ENCODE measurements around the gene SFT2D1.
A peak's percentile ranks its signal among the peaks of the same experiment; 100 is the strongest.

The SFT2D1 gene

GRCh38 chr6:166333172-166333995, 9.0 kb downstream of the SFT2D1 start:
- no peak for DNase-seq

- no peak for DNase-seq
Measured at GRCh38 chr6:166331503-166332415, 10.6 kb downstream of the SFT2D1 start.

GRCh38 chr6:166330612-166331011, 11.7 kb downstream of the SFT2D1 start:
- no peak for DNase-seq

GRCh38 chr6:166325383-166326042, 16.8 kb downstream of the SFT2D1 start:
- DNase-seq, result no peak

GRCh38 chr6:166323395-166323794, 18.9 kb downstream of the SFT2D1 start:
- no peak for DNase-seq

GRCh38 chr6:166318649-166319600, 23.4 kb downstream of the SFT2D1 start:
- peak; percentile 32 for DNase-seq

GRCh38 chr6:166318227-166318626, 24.1 kb downstream of the SFT2D1 start:
- no peak for DNase-seq

GRCh38 chr6:166317261-166318212, 24.8 kb downstream of the SFT2D1 start:
- no peak for DNase-seq

- DNase-seq, result no peak
Measured at GRCh38 chr6:166315436-166315835, 26.9 kb downstream of the SFT2D1 start.

- no peak for DNase-seq
Measured at GRCh38 chr6:166314454-166314853, 27.9 kb downstream of the SFT2D1 start.

- DNase-seq, result no peak
Measured at GRCh38 chr6:166313255-166314070, 28.9 kb downstream of the SFT2D1 start.

- no peak for DNase-seq
Measured at GRCh38 chr6:166312832-166313231, 29.5 kb downstream of the SFT2D1 start.

GRCh38 chr6:166310634-166311033, 31.7 kb downstream of the SFT2D1 start:
- no peak for DNase-seq

- DNase-seq, result no peak
Measured at GRCh38 chr6:166309977-166310376, 32.4 kb downstream of the SFT2D1 start.

GRCh38 chr6:166308769-166309589, 33.4 kb downstream of the SFT2D1 start:
- no peak for DNase-seq

- no peak for DNase-seq
Measured at GRCh38 chr6:166308033-166308768, 34.1 kb downstream of the SFT2D1 start, which contains the start of gene PRR18. Gene PRR18, minus strand, starts transcription at chr6:166308392. Its CDS starts 250 bp downstream, at chr6:166308142.

- DNase-seq, result no peak
Measured at GRCh38 chr6:166307082-166308032, 35.0 kb downstream of the SFT2D1 start.
